AG04450 (cell line): ENCODE results near the gene RNF213. TPM values are rescaled to one million over a fixed set of nuclear protein-coding genes. Genes with fewer than 3 reads are reported as not detected.
"Not testable (repeated sequence)": the region's sequence is repeated elsewhere in the genome, so short reads cannot be mapped to it uniquely, and the experiment has no call there.

ENCODE experiments used
- CTCF ChIA-PET: fragments of 300-600, 350-600 bp; formaldehyde crosslinking; extraction: SDS; loops from one replicate; lab custom pipeline; 2022; ENCODE audit warnings: antibody characterized with exemption, inconsistent platforms; lab: Charles Lee
- POLR2A ChIA-PET: fragments of 350-600 bp; formaldehyde crosslinking; extraction: SDS; loops from one replicate; lab custom pipeline; 2021; ENCODE audit warnings: antibody characterized with exemption, inconsistent platforms; lab: Yijun Ruan, JAX
- DNase-seq: peaks from one replicate; pipeline ENCODE4 v3.0.0-alpha.2; 2011; ENCODE audit warnings: low read depth, low spot score
- H3K27ac ChIP-seq: one replicate; pipeline ENCODE4 v1.5.1; 2012; ENCODE audit warnings: low read depth, low read length, control low read depth
- H3K27me3 ChIP-seq: one replicate; pipeline ENCODE4 v1.6.0; 2012; ENCODE audit warnings: low read length; ENCODE audit not compliant: control insufficient read depth, insufficient read depth
- H3K4me3 ChIP-seq: 2 replicates; pipeline ENCODE4 v1.5.1; 2011; ENCODE audit warnings: mild to moderate bottlenecking, low read depth, low read length, control low read depth
- H3K9me3 ChIP-seq: 2 replicates; pipeline ENCODE4 v1.5.1; 2012; ENCODE audit warnings: low read length; ENCODE audit not compliant: control insufficient read depth, insufficient read depth
- polyA plus RNA-seq: library from polyadenylated mRNA; depleted of rRNA; stranded (reverse); fragments of >200 nt; gene quantifications from 2 replicates; pipeline ENCODE4 v1.2.3, GENCODE V29; 2011
- TF ChIP-seq, protein P1 (sequence below): IDR thresholded peaks from 2 replicates; pipeline ENCODE4 v1.5.1; 2011; ENCODE audit warnings: low read depth, low read length, control low read depth, inconsistent platforms

RNF213 gene
- polyA plus RNA-seq, 1 experiment = 46.8 TPM

DNA sequence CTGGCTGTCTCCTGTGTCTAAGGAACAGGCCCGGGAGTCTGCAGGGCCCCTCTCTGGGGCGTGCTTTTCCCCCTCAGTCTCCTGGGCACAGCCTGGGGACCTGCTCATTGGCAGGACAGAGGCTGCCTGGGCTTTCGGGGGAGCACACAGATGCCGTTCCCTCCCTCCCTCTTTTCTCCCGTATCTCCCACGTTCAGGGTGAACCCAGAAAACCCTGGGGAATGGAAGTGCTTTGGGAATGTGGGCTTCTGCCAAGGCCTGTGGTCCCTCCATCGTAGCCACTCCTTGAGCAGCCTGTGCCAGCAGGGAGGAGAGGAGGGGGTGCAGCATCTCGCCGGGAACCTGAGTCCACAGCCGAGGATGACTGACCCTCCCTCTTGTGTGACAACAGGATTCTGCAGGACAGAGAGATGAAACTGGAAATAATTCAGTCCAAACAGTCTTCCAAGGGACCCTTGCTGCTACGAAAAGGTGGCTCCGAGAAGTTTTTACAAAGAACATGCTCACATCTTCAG, 52.0 kb downstream of the RNF213 start:
- TF ChIP-seq, protein P1, sequence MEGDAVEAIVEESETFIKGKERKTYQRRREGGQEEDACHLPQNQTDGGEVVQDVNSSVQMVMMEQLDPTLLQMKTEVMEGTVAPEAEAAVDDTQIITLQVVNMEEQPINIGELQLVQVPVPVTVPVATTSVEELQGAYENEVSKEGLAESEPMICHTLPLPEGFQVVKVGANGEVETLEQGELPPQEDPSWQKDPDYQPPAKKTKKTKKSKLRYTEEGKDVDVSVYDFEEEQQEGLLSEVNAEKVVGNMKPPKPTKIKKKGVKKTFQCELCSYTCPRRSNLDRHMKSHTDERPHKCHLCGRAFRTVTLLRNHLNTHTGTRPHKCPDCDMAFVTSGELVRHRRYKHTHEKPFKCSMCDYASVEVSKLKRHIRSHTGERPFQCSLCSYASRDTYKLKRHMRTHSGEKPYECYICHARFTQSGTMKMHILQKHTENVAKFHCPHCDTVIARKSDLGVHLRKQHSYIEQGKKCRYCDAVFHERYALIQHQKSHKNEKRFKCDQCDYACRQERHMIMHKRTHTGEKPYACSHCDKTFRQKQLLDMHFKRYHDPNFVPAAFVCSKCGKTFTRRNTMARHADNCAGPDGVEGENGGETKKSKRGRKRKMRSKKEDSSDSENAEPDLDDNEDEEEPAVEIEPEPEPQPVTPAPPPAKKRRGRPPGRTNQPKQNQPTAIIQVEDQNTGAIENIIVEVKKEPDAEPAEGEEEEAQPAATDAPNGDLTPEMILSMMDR = no peak
- no peaks in the 10 kb centered on the region for H3K27me3 ChIP-seq
- peaks cover 2% of the 10 kb centered on the region; the same call in 1 of the 2 replicates for H3K9me3 ChIP-seq
- H3K4me3 ChIP-seq = no peak overlapping the region
- H3K27ac ChIP-seq = no peak overlapping the region
- DNase-seq = no peak
- CTCF ChIA-PET = no interaction called here
- POLR2A ChIA-PET = no interaction called here

DNA sequence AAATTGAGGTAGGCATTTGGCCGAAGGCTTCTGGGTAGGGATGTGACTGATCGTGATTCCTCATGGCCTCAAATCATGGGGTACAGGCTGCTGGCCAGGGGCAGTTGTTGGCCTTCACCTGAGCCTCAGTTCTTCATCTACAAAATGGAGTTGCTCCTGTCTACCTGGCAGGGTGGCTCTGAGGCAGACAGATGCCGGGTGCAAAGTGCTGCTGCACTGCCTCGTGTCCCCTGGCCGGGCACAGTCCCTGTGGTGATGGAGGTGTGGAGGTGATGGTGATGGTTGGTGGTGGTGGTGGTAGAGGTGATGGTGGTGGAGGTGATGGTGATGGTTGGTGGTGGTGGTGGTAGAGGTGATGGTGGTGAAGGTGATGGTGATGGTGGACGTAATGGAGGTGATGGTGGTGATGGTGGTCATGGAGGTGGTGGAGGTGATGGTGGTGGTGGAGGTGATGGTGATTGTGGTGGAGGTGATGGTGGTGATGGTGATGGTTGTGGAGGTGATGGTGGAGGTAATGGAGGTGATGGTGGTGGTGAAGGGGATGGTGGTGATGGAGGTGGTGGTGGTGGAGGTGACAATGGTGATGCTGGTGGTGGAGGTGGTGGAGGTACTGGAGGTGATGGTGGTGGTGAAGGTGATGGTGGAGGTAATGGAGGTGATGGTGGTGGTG, 52.6 kb downstream of the RNF213 start:
- TF ChIP-seq, protein P1 = no peak
- CTCF ChIA-PET = no interaction called here
- Histone ChIP-seq H3K4me3 (no peak overlapping the region), H3K27me3 (no peaks in the 10 kb centered on the region), H3K27ac (no peak overlapping the region), H3K9me3 (peaks cover 2% of the 10 kb centered on the region; the same call in 1 of the 2 replicates)
- no peak for DNase-seq
- POLR2A ChIA-PET = no interaction called here

DNA sequence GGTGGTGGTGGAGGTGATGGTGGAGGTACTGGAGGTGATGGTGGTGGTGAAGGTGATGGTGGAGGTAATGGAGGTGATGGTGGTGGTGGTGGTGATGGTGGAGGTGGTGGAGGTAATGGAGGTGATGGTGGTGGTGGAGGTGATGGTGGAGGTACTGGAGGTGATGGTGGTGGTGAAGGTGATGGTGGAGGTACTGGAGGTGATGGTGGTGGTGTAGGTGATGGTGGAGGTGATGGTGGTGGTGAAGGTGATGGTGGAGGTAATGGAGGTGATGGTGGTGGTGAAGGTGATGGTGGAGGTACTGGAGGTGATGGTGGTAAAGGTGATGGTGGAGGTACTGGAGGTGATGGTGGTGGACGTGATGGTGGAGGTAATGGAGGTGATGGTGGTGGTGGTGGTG, 53.3 kb downstream of the RNF213 start:
- POLR2A ChIA-PET, DNase-seq, CTCF ChIA-PET: not testable (repeated sequence)

DNA sequence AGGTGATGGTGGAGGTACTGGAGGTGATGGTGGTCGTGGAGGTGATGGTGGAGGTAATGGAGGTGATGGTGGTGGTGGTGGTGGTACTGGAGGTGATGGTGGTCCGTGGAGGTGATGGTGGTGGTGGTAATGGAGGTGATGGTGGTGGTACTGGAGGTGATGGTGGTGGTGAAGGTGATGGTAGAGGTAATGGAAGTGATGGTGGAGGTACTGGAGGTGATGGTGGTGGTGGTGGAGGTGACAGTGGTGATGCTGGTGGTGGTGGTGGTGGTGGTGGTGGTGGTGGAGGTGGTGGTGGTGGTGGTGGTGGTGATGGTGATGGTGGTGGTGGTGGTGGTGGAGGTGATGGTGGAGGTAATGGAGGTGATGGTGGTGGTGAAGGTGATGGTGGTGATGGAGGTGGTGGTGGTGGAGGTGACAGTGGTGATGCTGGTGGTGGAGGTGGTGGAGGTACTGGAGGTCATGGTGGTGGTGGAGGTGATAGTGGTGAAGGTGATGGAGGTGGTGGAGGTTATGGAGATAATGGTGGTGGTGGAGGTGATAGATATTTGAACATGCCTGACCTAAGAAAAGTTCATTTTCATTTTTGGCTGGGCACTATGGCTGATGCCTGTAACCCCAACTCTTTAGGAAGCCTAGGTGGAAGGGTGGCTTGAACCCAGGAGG, 55.0 kb downstream of the RNF213 start:
- no peak for DNase-seq

More for the DNA sequence above, 53.3 kb downstream of the RNF213 start:
- not testable (repeated sequence) for H3K9me3 ChIP-seq, H3K4me3 ChIP-seq, H3K27ac ChIP-seq, H3K27me3 ChIP-seq

DNA sequence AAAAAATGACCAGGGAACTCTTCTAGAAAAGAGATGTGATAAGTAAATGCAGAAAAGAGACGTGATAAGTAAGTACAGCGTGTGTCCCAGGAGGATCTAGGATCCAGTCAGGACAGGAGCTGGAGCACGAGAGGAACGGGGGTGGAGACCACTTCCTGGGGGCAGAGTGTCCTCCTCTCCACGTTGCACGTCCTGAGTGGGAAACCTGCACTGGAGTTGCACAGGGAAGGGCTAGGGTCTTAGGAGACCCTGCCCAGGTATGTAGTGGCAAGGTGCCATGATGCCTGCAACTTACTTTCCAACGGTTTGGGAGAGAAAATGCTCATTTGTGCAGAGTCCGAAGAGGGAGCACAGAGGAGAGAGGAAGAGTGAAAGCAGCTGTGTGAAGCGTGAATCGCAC, 55.8 kb downstream of the RNF213 start:
- Histone ChIP-seq H3K27ac (no peak overlapping the region), H3K4me3 (no peak overlapping the region), H3K27me3 (no peaks in the 10 kb centered on the region), H3K9me3 (no peaks in the 10 kb centered on the region; the same call in 1 of the 2 replicates)
- ChIA-PET CTCF (no interaction called here), POLR2A (no interaction called here)
- TF ChIP-seq, protein P1 = no peak
- DNase-seq = no peak

More for the DNA sequence above, 55.0 kb downstream of the RNF213 start:
- H3K27me3 ChIP-seq = no peaks in the 10 kb centered on the region
- POLR2A ChIA-PET = no interaction called here
- no peak overlapping the region for H3K27ac ChIP-seq
- TF ChIP-seq, protein P1 = no peak
- no peak overlapping the region for H3K4me3 ChIP-seq
- H3K9me3 ChIP-seq = no peaks in the 10 kb centered on the region; the same call in 1 of the 2 replicates
- CTCF ChIA-PET = no interaction called here
